Activated gamma-delta T cell treated with Interleukin-2 at 50 U/mL for 16 hours (primary cell): Measurements from ENCODE around the gene HEXIM1.

Source experiments
- DNase-seq: peaks from one replicate; pipeline ENCODE4 v3.0.0-alpha.2; 2020

The HEXIM1 gene

GRCh38 chr17:45130681-45131615, 17.3 kb upstream of the HEXIM1 start:
- DNase-seq: no peak

DNA sequence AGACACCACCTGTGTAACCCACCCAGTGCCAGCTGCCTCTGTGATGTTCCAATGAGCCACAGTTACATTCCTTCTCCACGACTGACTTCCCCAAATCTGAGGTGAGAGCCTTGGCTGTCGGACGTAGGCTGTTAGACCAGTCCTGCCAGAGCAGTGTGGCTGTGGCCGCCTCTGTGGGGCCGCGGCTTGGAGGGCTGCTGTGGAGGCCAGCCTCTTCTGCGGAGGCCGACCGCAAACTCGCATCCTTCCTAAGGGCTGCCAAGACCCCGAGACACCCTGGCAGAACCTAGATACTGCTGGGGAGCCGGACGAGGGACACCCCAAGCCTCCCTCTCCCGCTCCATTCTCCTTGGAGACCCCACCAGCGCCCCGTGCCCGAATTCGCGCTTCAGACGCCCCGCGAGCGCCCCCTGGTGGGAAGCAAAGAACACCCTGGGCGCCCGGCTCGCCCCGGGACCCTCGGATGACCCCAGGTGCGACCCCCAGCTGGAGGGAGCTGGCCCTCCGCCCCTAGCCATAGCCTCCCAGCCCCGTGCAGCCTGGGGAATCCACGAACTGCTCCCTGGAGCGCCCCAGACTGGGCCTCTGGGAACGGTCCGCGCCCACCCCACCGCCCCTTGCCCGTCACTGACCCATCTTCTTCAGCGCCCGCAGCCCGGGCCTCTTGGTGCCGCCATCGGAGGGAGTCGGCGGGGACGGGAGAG, 16.5 kb upstream of the HEXIM1 start:
- peak; percentile 44 for DNase-seq

DNA sequence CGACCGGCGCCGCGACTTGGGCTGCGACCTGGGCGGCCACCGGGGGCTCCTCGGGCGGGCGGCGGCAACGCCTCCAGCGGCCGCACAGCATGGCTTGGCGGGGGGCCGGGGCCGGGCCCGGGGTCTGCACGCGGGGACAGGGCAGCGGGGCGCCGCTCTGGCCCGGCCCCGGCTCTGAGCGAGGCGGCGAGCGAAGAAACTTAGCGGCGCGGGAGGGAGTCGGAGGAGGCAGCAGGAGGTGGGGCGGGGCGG, 16.0 kb upstream of the HEXIM1 start, which contains the start of gene PLCD3:
PLCD3 (minus strand) TSS at position 196 of the 252 bp plus-strand sequence; CDS start at position 91, 105 bp downstream.
- no peak for DNase-seq

DNA sequence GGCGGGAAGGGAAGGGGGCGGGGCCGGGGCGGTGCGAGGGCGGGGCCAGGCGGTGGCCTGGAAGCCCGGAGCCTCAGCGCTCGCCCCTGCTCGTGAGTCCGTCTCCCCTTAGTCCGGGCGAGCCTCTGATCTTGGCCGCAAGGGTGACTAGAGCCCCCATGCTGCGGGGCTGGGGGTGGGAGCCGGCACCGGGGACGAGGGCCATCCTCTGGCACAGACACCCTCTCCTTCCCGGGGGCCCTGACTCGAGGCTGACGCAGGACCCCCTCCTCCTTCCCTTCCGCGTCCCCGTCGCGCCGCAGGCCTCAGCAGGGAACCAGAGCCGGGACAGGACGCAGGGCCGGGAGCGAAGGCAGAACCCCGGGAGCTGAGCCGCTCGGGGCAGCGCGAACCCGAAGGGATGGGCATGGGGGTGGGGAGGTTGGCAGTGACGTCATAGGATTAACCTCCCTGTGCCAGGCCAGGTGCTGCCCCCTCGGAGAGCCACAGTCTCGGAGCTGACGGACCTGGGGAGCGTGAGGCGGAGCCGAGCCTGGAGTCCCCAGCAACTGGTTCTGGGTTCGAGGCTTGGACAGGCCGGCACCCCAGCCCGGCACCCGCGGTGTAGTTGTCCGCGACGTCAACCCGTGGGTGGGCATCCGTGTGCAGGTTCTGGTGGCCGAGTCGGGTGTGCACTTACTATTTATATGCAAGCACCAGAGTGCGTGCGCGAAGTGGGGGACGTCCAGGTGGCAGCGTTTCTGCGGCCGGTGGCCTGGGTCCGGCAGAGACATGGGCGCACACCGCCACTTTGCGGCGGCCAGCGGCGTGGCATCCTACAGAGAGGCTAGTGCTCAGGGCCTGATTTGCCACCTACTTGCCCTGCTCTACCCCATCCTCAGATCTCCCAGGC, 15.5 kb upstream of the HEXIM1 start:
- DNase-seq: peak; percentile 62

- DNase-seq: peak; percentile 98
Measured at GRCh38 chr17:45135192-45135977, 12.9 kb upstream of the HEXIM1 start, which contains the start of gene ACBD4. ACBD4 (plus strand) TSS chr17:45135687; CDS start chr17:45136145, 458 bp downstream.

DNA sequence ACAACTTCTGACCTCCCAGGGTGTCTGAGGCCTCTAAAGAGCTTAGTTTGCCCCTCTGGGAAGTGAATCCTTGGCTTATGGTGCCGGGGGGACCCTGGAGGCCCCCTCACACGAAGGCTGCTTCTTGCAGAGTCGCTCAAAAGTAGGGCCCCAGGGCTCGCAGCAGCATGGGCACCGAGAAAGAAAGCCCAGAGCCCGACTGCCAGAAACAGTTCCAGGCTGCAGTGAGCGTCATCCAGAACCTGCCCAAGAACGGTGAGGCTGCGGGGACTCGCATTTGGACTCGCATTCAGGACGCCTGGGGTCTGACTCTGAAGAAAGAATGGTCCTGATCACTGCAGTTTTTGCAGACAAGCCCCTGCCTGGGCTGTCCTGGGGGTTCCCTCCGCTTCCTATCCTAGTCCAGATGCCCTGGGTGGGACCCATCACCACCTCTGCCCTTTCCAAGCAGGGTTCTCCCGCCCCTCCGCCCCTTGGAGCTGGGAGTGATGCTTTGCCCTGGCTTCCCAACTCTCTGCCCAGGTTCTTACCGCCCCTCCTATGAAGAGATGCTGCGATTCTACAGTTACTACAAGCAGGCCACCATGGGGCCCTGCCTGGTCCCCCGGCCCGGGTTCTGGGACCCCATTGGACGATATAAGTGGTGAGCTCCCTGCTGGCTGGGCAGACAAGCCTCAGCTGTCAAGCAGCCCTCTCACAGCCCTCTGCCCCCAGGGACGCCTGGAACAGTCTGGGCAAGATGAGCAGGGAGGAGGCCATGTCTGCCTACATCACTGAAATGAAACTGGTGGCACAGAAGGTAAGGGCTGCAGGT, 12.1 kb upstream of the HEXIM1 start:
- DNase-seq: no peak

DNA sequence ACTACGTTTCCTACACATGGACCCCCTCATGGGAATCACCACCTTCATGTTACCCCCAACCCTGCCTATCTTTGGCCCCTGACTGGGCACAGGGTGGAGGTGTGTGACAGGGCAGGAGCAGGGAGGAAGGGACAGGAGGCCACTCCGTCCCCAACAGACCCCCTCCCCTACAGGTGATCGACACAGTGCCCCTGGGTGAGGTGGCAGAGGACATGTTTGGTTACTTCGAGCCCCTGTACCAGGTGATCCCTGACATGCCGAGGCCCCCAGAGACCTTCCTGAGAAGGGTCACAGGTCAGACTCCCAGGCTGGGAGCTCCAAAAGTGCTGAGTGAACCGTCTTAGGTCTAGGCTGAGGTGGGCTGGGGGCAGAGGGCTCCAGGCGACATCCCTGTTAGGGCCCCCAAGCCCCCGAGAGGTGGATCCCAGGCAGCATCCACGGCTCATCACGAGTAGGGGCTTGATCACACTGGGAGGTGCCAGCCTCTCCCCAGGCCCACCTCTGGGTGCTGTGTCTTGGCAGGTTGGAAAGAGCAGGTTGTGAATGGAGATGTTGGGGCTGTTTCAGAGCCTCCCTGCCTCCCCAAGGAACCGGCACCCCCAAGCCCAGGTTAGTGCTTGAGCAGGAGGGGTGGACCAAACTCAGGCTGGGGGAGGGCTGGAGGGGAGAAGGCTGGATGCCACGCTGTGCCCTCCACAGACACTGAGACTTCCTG, 11.3 kb upstream of the HEXIM1 start:
- no peak for DNase-seq

DNA sequence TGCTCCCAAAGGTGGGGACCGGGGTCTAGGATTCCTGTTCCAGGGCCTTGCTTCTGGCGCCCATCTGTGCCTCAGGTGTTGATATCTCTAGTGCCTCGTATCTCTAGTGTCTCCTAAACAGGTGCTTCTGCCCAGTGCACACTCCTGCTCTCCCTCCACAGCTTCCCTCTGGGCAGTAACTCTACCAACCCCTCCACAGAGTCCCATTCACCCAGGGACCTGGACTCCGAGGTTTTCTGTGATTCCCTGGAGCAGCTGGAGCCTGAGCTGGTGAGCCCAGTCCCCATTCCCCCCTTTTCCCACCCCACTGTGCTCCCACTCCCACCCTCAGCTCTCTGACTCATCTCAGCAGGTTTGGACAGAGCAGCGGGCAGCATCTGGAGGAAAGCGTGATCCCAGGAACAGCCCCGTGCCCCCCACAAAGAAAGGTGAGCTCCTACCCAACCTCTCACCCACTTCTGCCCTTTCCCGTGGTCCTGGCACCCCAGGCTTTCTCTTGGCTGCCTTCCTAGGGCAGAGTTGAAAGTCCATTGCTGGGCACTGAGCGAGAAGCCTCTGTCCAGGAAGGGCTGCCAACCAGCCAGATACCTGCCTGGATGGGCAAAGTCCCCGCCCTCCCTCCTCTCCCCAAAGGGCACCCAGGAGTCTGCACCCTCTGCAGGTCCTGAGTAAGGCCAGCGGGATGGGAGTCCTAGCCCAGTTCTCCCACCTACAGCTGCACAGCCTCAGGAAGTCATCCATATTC, 10.5 kb upstream of the HEXIM1 start:
- no peak for DNase-seq

GRCh38 chr17:45138911-45139532, 9.3 kb upstream of the HEXIM1 start:
- no peak for DNase-seq

DNA sequence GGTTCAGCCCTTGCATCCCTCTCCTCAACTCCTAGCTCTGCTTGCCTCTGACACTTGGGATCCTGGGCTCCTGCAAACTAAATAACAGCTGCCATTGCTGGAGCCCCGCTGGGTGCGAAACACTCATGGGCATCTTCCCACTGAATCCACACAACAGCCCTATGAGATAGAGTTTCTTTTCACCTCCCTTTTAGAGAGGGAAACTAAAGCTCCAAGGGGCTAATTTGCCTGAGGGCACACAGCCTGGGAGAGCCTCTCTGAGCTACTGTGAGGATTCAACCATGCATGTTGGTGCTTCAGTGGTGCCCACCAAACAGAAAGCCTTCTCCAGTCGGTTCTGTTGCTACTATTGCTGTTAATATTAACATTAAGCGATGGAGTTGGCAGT, 8.7 kb upstream of the HEXIM1 start:
- DNase-seq: no peak

DNA sequence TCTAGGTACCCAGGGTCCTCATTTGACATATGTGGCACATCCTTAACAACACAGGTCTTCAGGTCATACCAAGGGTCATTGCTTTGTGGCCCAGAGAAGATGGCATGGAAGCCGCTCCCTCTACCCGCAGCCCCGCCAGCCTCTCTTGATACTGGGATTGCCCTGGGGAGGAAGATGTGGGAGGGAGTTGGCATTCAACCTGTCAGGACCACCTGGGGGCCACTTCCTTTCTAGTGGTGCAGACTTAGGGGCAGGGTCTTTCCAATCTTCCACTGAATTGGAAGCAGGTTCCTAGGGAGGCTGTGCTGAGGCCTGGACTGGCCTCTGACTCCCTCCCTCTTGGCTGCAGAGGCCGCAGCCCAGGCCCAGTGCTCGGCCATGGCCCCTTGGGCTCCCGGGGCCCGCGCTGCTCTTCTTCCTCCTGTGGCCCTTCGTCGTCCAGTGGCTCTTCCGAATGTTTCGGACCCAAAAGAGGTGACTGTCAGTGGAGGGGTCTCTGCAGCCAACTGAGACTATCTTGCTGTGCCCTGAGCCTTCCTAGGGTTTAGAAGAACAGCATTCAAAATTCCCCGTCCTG, 5.1 kb upstream of the HEXIM1 start:
- DNase-seq: no peak

- no peak for DNase-seq
Measured at GRCh38 chr17:45143767-45144198, 4.5 kb upstream of the HEXIM1 start.

DNA sequence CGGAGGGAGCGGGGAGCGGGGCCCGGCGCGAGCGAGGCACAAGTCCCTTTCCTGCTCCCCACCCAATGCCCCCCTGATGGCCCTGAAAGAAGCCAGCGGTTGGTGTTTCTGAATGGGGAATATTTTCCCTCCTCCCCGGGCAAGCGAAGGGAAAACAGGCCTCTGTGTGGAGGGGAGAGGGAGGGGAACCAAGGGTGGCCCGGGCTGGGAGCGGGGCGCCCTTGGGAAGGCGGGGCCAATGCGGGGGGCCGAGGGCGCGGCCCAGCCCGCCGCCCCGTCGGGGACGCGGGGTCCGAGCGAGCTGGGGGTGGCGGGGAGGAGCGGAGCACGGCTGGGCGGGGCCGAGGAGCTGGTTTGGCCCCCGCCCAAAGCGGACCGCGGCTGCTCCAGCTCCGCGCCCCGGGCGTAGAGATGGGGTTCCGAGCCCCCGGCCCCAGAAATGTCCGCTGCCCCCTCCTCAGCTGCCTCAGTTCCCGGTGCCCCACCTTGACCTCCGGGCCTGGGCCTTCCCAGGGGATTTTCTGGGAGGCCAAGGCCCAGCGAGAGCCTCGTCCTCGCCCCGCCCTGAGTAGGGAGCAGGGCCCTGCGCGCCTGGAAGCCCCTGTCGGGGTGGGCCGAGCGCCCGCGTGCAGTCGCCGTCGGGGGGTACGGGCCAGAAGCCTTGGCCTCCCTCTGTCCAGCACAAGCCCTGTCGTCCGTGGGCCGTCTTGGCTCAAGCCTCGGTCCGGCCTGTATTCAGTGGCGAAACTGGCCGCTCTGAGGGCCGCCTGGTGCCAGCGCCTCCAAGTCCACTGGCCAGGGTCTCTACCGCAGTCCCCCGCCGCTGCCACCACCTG, 3.9 kb upstream of the HEXIM1 start:
- DNase-seq: no peak

- DNase-seq: no peak
Measured at GRCh38 chr17:45145035-45145389, 3.3 kb upstream of the HEXIM1 start.

DNA sequence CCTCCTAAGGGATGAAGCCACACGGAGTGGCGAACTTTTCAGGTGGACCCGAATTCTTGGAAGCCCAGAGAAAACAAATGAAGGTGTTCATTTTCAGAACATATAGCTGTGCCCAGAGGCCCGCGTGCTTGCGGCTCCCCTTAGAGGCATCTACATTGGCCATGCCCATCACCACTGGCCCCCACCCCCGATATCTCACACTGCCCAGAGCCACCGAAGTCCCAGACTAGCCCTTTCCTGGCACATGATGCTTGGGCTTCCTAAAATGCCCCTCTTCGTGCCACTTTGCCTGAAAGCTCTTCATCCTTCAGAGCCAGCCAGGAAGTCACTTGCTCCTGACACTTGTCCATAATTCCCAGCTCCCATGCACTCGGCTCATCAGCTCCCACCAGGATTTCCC, 2.1 kb upstream of the HEXIM1 start:
- DNase-seq: no peak

- DNase-seq: no peak
Measured at GRCh38 chr17:45146592-45146889, 1.7 kb upstream of the HEXIM1 start.

DNA sequence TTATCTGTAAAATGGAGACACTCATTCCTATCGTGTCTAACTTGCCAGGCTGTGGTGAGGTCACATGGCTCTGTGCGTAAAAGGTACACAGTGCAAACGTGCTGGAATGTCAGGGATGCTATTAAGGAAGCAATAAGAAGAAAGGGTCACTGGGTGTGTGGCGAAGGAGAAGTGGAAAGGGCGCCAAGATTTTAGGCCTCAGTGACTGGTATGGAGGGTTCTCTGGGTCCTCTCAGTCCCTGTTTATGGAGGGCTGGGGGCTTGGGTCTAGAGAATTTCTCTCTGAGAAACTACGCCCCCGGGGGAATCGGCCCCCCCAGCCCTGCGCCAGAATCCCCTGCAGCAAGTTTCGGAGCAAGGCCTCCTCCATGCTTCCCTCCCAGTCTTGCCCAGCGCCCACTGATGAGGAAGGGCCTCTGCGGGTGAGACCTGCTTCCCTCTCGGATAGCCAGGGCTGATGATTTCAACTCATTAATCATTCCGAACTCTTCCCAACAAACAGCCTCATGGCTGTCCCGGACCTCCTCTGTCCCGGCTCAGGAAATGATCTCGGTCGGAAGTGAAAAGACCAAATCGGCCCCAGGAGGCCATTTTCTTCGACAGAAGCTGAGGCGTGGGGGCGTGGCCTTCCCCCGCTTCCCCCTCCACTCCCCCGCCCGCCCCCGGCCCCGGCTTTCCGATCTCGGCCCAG, 1.2 kb upstream of the HEXIM1 start:
- peak; percentile 61 for DNase-seq
